Breast epithelium (tissue), 4 donors: ENCODE data around the gene SYTL1. TPM values are rescaled to one million over a fixed set of nuclear protein-coding genes. Genes with fewer than 3 reads are reported as not detected.

Experiments
- DNase-seq, 2 donors: peaks; one replicate each; pipeline ENCODE4 v3.0.0-alpha.2; 2019; ENCODE audit warnings: low spot score in 2 of 2
- H3K27ac ChIP-seq, 2 donors: fragments of 200-600 bp; sonication (generic) in 1 of 2; one replicate each; pipeline ENCODE4 v1.5.1; 2016 to 2019; ENCODE audit warnings: mild to moderate bottlenecking in 1 of 2
- H3K27me3 ChIP-seq, 2 donors: fragments of 200-600 bp; sonication (generic) in 1 of 2; one replicate each; pipeline versions ENCODE4 v1.5.1 to v1.6.0; 2017 to 2019; ENCODE audit warnings: control low read depth in 1 of 2, mild to moderate bottlenecking in 1 of 2
- H3K36me3 ChIP-seq: fragments of 200-600 bp; one replicate; pipeline ENCODE4 v1.5.1; 2019
- H3K4me1 ChIP-seq, 2 donors: fragments of 200-600 bp; sonication (generic); one replicate each; pipeline ENCODE4 v1.5.1; 2016 to 2019; ENCODE audit warnings: control low read depth in 1 of 2
- H3K4me3 ChIP-seq, 3 donors: fragments of 200-600 bp; sonication (generic); 1 replicate in 2 of 3; 2 replicates in 1 of 3; pipeline ENCODE4 v1.5.1; 2016 to 2019; ENCODE audit warnings: mild to moderate bottlenecking in 3 of 3, moderate library complexity in 2 of 3
- H3K9me3 ChIP-seq, 2 donors: fragments of 200-600 bp; sonication (generic) in 1 of 2; one replicate each; pipeline ENCODE4 v1.5.1; 2016 to 2019; ENCODE audit warnings: control low read depth in 1 of 2
- CTCF ChIP-seq, 3 donors: fragments of 450-650 bp; IDR thresholded peaks; one replicate each; pipeline ENCODE4 v1.5.1; 2016 to 2017; ENCODE audit warnings: antibody characterized with exemption in 3 of 3, mild to moderate bottlenecking in 3 of 3, moderate library complexity in 3 of 3
- POLR2A ChIP-seq: fragments of 450-650 bp; IDR thresholded peaks from one replicate; pipeline ENCODE4 v1.6.1; 2016; ENCODE audit warnings: antibody characterized with exemption, mild to moderate bottlenecking, moderate library complexity
- POLR2AphosphoS5 ChIP-seq, 3 donors: sonication (generic); formaldehyde crosslinking; IDR thresholded peaks; one replicate each; pipeline ENCODE4 v1.6.1; 2017; ENCODE audit warnings: antibody characterized with exemption in 3 of 3
- intact Hi-C: fragments of 100-400 bp; cut with DNase I; formaldehyde crosslinking; loops from one replicate; pipeline ENCODE4 v1.15.1; 2023; ENCODE audit warnings: low total_unique reads
- total RNA-seq, 3 donors: library from RNA; depleted of rRNA; stranded (reverse); fragments of >200 nt; gene quantifications; one replicate each; pipeline ENCODE4 v1.1.0, GENCODE V29; 2016

The SYTL1 gene
- total RNA-seq, 3 donors from 2014 or later = 0.96 to 33.1 (median 22.3) TPM

- H3K36me3 ChIP-seq = no peaks in the 10 kb centered on the region
- no peaks in the 10 kb centered on the region for H3K27me3 ChIP-seq
- no peaks in the 10 kb centered on the region for H3K9me3 ChIP-seq
- intact Hi-C loops = loop anchor here (10.0 kb wide), 1 partner anchor 57 kb away; no protein-coding TSS in a partner anchor
- no peak for DNase-seq
- H3K4me1 ChIP-seq = peaks cover 0 to 13% of the 10 kb centered on the region in 2 donors
- H3K27ac ChIP-seq = no peak overlapping the region
- TF ChIP-seq POLR2A (no peak), CTCF (IDR thresholded peaks at IDR 0.05) (no peak)
- H3K4me3 ChIP-seq = no peak overlapping the region
Measured at GRCh38 chr1:27361553-27361952, 19.7 kb downstream of the SYTL1 start.

- Histone ChIP-seq H3K27ac (peak overlapping the region; percentile 97 to 98), H3K36me3 (no peaks in the 10 kb centered on the region), H3K4me1 (peaks cover 5 to 30% of the 10 kb centered on the region in 2 donors), H3K4me3 (peak overlapping the region in 2 of 3 donors; percentile 72 to 79), H3K9me3 (no peaks in the 10 kb centered on the region), H3K27me3 (no peaks in the 10 kb centered on the region)
- intact Hi-C loops = loop anchor here (10.0 kb wide), 1 partner anchor 59 kb away; no protein-coding TSS in a partner anchor
- TF ChIP-seq POLR2A (no peak), POLR2AphosphoS5 (IDR thresholded peaks at IDR 0.05) (no peak), CTCF (IDR thresholded peaks at IDR 0.05) (no peak)
- DNase-seq = no peak
Measured at GRCh38 chr1:27363766-27364695, 22.2 kb downstream of the SYTL1 start.

- H3K27ac ChIP-seq = peak overlapping the region; percentile 97 to 98
- no peaks in the 10 kb centered on the region for H3K9me3 ChIP-seq
- no peaks in the 10 kb centered on the region for H3K27me3 ChIP-seq
- TF ChIP-seq POLR2AphosphoS5 (IDR thresholded peaks at IDR 0.05) = no peak
- TF ChIP-seq CTCF (IDR thresholded peaks at IDR 0.05) = no peak
- no peak for TF ChIP-seq POLR2A
- intact Hi-C loops = loop anchor here (10.0 kb wide), 1 partner anchor 60 kb away; no protein-coding TSS in a partner anchor
- no peaks in the 10 kb centered on the region for H3K36me3 ChIP-seq
- H3K4me3 ChIP-seq = peak overlapping the region; percentile 72 to 84 (median 79)
- DNase-seq = no peak
- peaks cover 5 to 34% of the 10 kb centered on the region in 2 donors for H3K4me1 ChIP-seq
Measured at GRCh38 chr1:27364696-27365371, 23.0 kb downstream of the SYTL1 start.

- Histone ChIP-seq H3K27ac (peak overlapping the region; percentile 97 to 98), H3K36me3 (no peaks in the 10 kb centered on the region), H3K27me3 (no peaks in the 10 kb centered on the region), H3K4me1 (peaks cover 5 to 34% of the 10 kb centered on the region in 2 donors), H3K4me3 (peak overlapping the region; percentile 72 to 84 (median 79)), H3K9me3 (no peaks in the 10 kb centered on the region)
- no peak for TF ChIP-seq POLR2A
- TF ChIP-seq POLR2AphosphoS5 (IDR thresholded peaks at IDR 0.05) = peak in 1 of 3 donors; percentile 76
- intact Hi-C loops = loop anchor here (10.0 kb wide), 1 partner anchor 61 kb away; no protein-coding TSS in a partner anchor
- peak; percentile 88 to 90 for DNase-seq
Measured at GRCh38 chr1:27365372-27366112, 23.7 kb downstream of the SYTL1 start.

GRCh38 chr1:27366113-27366410 is 24.2 kb downstream of the SYTL1 start:
- no peaks in the 10 kb centered on the region for H3K36me3 ChIP-seq
- no peaks in the 10 kb centered on the region for H3K27me3 ChIP-seq
- H3K4me3 ChIP-seq = peak overlapping the region; percentile 72 to 84 (median 79)
- H3K27ac ChIP-seq = peak overlapping the region; percentile 97 to 98
- intact Hi-C loops = loop anchor here (10.0 kb wide), 1 partner anchor 61 kb away; no protein-coding TSS in a partner anchor
- peaks cover 5 to 34% of the 10 kb centered on the region in 2 donors for H3K4me1 ChIP-seq
- no peak for TF ChIP-seq POLR2A
- TF ChIP-seq POLR2AphosphoS5 (IDR thresholded peaks at IDR 0.05) = peak in 1 of 3 donors; percentile 30
- no peak for TF ChIP-seq CTCF (IDR thresholded peaks at IDR 0.05)
- H3K9me3 ChIP-seq = no peaks in the 10 kb centered on the region
- DNase-seq = peak; percentile 81 to 82
